HepG2 (cell line): ENCODE measurements around the gene RGS14. TPM values are rescaled to one million over a fixed set of nuclear protein-coding genes. Genes with fewer than 3 reads are reported as not detected.

ENCODE experiments used
- ARHGAP35 ChIP-seq: sonication (generic); formaldehyde crosslinking; IDR thresholded peaks from 2 replicates; pipeline ENCODE4 v1.9.0; 2022; ENCODE audit warnings: mild to moderate bottlenecking, inconsistent platforms, moderate library complexity, missing genetic modification reagents, borderline replicate concordance
- BRD4 ChIP-seq: sonication (generic); formaldehyde crosslinking; IDR thresholded peaks from 2 replicates; pipeline ENCODE4 v1.4.0; 2020; ENCODE audit warnings: missing genetic modification reagents
- CBX2 ChIP-seq, 2 experiments: fragments of 200-600 bp in 1 of 2; sonication (generic); formaldehyde crosslinking in 1 of 2; IDR thresholded peaks; 2 replicates each; pipeline versions ENCODE4 v1.7.0 to v1.8.1; 2018 to 2022; ENCODE audit warnings: low read depth in 2 of 2, low read length in 1 of 2, mild to moderate bottlenecking in 1 of 2, missing genetic modification reagents in 1 of 2
- ELF1 ChIP-seq: sonication (generic); formaldehyde crosslinking; IDR thresholded peaks from 2 replicates; pipeline ENCODE4 v1.4.0; 2020; ENCODE audit warnings: missing genetic modification reagents
- HES4 ChIP-seq: sonication (generic); formaldehyde crosslinking; IDR thresholded peaks from 2 replicates; pipeline ENCODE4 v1.9.0; 2021; ENCODE audit warnings: mild to moderate bottlenecking, missing genetic modification reagents, borderline replicate concordance
- KDM3A ChIP-seq: IDR thresholded peaks from 2 replicates; pipeline ENCODE4 v1.6.1; 2018; ENCODE audit warnings: low read depth, missing compliant biosample characterization
- KMT2A ChIP-seq: sonication (generic); formaldehyde crosslinking; IDR thresholded peaks from 2 replicates; pipeline ENCODE4 v1.4.0; 2020; ENCODE audit warnings: missing genetic modification reagents
- SALL2 ChIP-seq: sonication (generic); formaldehyde crosslinking; IDR thresholded peaks from 2 replicates; pipeline ENCODE4 v1.8.1; 2023; ENCODE audit warnings: mild to moderate bottlenecking, missing genetic modification reagents, inconsistent platforms
- SOX13 ChIP-seq, 3 experiments: fragments of 450-650 bp in 1 of 3; sonication (generic) in 1 of 3; formaldehyde crosslinking in 1 of 3; IDR thresholded peaks in 2 of 3; conservative IDR thresholded peaks in 1 of 3; 2 replicates each; pipeline versions ENCODE4 v1.5.0 to v1.6.1; 2016 to 2020; ENCODE audit warnings: antibody characterized with exemption in 1 of 3, mild to moderate bottlenecking in 1 of 3, missing compliant biosample characterization in 1 of 3, missing genetic modification reagents in 1 of 3, moderate library complexity in 1 of 3
- THAP11 ChIP-seq: IDR thresholded peaks from 2 replicates; pipeline ENCODE4 v1.6.1; 2016; ENCODE audit warnings: missing biosample characterization, missing genetic modification reagents
- ZBTB42 ChIP-seq: sonication (generic); formaldehyde crosslinking; IDR thresholded peaks from 2 replicates; pipeline ENCODE4 v1.5.0; 2020; ENCODE audit warnings: mild to moderate bottlenecking, missing genetic modification reagents
- ZNF326 ChIP-seq: sonication (generic); formaldehyde crosslinking; IDR thresholded peaks from 2 replicates; pipeline ENCODE4 v1.4.0; 2020; ENCODE audit warnings: missing genetic modification reagents, borderline replicate concordance
- ZNF329 ChIP-seq: sonication (generic); formaldehyde crosslinking; IDR thresholded peaks from 2 replicates; pipeline ENCODE4 v1.9.0; 2021; ENCODE audit warnings: low read depth, mild to moderate bottlenecking, missing genetic modification reagents
- ZNF34 ChIP-seq: sonication (generic); formaldehyde crosslinking; IDR thresholded peaks from 2 replicates; pipeline ENCODE4 v1.4.0; 2020; ENCODE audit warnings: mild to moderate bottlenecking, missing genetic modification reagents, borderline replicate concordance
- ZNF460 ChIP-seq: sonication (generic); formaldehyde crosslinking; IDR thresholded peaks from 2 replicates; pipeline ENCODE4 v1.5.1; 2020; ENCODE audit warnings: missing genetic modification reagents, mild to moderate bottlenecking, borderline replicate concordance
- polyA plus RNA-seq, 8 experiments: library from polyadenylated mRNA; depleted of rRNA in 3 of 8; stranded (reverse) in 7 of 8; unstranded in 1 of 8; fragments of >200 nt; fragmentation: Illumina TruSeq in 4 of 8; extraction: Trizol in 4 of 8; gene quantifications; 2 replicates each; pipeline versions ENCODE4 v1.2.1 to v1.2.3, GENCODE V29; 2011 to 2016; ENCODE audit warnings: low read depth in 4 of 8, missing spikeins in 1 of 8, mixed read lengths in 1 of 8; ENCODE audit not compliant: insufficient read depth in 1 of 8
- total RNA-seq, 5 experiments: library from RNA; depleted of rRNA; stranded (reverse); fragments of >200 nt; fragmentation: Illumina TruSeq; extraction: Trizol; gene quantifications; 2 replicates each; pipeline ENCODE4 v1.2.3, GENCODE V29; 2016; ENCODE audit warnings: low read depth in 1 of 5
- TF ChIP-seq, protein P1 (sequence below): sonication (generic); formaldehyde crosslinking; IDR thresholded peaks from 2 replicates; pipeline ENCODE4 v1.4.0; 2020; ENCODE audit warnings: mild to moderate bottlenecking, missing genetic modification reagents
- TF ChIP-seq, protein P2 (sequence below): sonication (generic); formaldehyde crosslinking; IDR thresholded peaks from 2 replicates; pipeline ENCODE4 v1.4.0; 2020; ENCODE audit warnings: low read depth, mild to moderate bottlenecking, missing genetic modification reagents
- TF ChIP-seq, protein P3 (sequence below): sonication (generic); formaldehyde crosslinking; conservative IDR thresholded peaks from 2 replicates; pipeline ENCODE4 v1.4.0; 2020; ENCODE audit warnings: mild to moderate bottlenecking, missing genetic modification reagents, moderate library complexity
- TF ChIP-seq, protein P4 (sequence below): sonication (generic); formaldehyde crosslinking; IDR thresholded peaks from 2 replicates; pipeline ENCODE4 v1.8.0; 2022; ENCODE audit warnings: low read depth, missing genetic modification reagents

The RGS14 gene
- total and polyA plus RNA-seq, 2 of the 13 experiments (the other 11 are each of a cell fraction or from before 2014, with no cell fraction given), result 11.1 to 17.2 TPM

DNA sequence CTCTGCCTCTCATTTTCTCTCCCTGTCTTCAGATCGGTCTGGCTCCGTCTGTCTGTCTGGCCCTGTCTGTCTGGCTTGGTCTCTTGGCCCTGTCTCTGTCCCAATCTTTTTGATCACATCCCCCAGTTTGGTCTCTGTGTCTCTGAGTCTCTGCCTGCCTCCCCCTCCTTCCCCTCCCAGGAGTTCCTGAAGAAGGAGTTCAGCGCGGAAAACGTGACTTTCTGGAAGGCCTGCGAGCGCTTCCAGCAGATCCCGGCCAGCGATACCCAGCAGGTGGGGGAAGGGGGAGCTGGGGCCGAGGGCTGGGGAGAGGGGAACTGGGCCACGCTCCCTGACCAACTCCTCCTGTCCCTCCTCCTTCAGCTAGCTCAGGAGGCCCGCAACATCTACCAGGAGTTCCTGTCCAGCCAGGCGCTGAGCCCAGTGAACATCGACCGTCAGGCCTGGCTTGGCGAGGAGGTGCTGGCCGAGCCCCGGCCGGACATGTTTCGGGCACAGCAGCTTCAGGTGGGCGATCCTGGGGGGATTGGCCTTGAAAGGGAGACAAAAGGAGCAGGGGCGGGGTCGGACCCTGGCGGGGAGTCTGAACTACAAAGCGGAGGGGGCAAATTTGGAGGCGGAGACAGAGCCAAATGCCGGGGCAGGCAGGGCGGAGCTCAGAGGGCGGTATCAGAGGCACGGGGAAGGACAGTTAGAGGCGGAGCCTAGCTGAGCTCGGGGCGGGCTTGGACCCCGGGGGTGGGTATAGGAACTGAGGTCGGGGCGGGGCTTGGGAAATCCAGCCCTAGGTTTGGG lies 9.0 kb downstream of the RGS14 start (continued):
- TF ChIP-seq, protein P1, sequence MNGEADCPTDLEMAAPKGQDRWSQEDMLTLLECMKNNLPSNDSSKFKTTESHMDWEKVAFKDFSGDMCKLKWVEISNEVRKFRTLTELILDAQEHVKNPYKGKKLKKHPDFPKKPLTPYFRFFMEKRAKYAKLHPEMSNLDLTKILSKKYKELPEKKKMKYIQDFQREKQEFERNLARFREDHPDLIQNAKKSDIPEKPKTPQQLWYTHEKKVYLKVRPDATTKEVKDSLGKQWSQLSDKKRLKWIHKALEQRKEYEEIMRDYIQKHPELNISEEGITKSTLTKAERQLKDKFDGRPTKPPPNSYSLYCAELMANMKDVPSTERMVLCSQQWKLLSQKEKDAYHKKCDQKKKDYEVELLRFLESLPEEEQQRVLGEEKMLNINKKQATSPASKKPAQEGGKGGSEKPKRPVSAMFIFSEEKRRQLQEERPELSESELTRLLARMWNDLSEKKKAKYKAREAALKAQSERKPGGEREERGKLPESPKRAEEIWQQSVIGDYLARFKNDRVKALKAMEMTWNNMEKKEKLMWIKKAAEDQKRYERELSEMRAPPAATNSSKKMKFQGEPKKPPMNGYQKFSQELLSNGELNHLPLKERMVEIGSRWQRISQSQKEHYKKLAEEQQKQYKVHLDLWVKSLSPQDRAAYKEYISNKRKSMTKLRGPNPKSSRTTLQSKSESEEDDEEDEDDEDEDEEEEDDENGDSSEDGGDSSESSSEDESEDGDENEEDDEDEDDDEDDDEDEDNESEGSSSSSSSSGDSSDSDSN (CRISPR knock-in tag), result peak; percentile 67; the same call in 1 of the 2 replicates
- TF ChIP-seq ARHGAP35 (no peak), HES4 (CRISPR knock-in tag) (no peak), ZNF460 (no peak), ZNF326 (no peak), SOX13 (IDR thresholded peaks at IDR 0.05) (no peak), SOX13 (CRISPR knock-in tag; conservative IDR thresholded peaks at IDR 0.05 in 1 of 2, IDR thresholded peaks at IDR 0.05 in 1 of 2) (peak in 1 of 2 experiments; percentile 48; a peak in 1 of 4 replicates), ELF1 (CRISPR knock-in tag) (0 out of 2 replicates have a peak, but pooled peaks have one; percentile 12), BRD4 (CRISPR knock-in tag) (no peak), KMT2A (CRISPR knock-in tag) (peak; percentile 27; the same call in 1 of the 2 replicates), ZNF329 (CRISPR knock-in tag) (no peak), SALL2 (CRISPR knock-in tag) (peak; percentile 63; the same call in 1 of the 2 replicates), ZNF34 (CRISPR knock-in tag) (0 out of 2 replicates have a peak, but pooled peaks have one; percentile 50), THAP11 (CRISPR knock-in tag) (peak; percentile 56), ZBTB42 (CRISPR knock-in tag) (no peak), CBX2 (IDR thresholded peaks at IDR 0.05; ENCODE audit: low read depth, low read length) (no peak), CBX2 (CRISPR knock-in tag; IDR thresholded peaks at IDR 0.05; ENCODE audit: low read depth) (no peak), KDM3A (CRISPR knock-in tag) (no peak)
- TF ChIP-seq, protein P2, sequence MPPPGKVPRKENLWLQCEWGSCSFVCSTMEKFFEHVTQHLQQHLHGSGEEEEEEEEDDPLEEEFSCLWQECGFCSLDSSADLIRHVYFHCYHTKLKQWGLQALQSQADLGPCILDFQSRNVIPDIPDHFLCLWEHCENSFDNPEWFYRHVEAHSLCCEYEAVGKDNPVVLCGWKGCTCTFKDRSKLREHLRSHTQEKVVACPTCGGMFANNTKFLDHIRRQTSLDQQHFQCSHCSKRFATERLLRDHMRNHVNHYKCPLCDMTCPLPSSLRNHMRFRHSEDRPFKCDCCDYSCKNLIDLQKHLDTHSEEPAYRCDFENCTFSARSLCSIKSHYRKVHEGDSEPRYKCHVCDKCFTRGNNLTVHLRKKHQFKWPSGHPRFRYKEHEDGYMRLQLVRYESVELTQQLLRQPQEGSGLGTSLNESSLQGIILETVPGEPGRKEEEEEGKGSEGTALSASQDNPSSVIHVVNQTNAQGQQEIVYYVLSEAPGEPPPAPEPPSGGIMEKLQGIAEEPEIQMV (CRISPR knock-in tag), result peak; percentile 22; the same call in 1 of the 2 replicates
- TF ChIP-seq, protein P3, sequence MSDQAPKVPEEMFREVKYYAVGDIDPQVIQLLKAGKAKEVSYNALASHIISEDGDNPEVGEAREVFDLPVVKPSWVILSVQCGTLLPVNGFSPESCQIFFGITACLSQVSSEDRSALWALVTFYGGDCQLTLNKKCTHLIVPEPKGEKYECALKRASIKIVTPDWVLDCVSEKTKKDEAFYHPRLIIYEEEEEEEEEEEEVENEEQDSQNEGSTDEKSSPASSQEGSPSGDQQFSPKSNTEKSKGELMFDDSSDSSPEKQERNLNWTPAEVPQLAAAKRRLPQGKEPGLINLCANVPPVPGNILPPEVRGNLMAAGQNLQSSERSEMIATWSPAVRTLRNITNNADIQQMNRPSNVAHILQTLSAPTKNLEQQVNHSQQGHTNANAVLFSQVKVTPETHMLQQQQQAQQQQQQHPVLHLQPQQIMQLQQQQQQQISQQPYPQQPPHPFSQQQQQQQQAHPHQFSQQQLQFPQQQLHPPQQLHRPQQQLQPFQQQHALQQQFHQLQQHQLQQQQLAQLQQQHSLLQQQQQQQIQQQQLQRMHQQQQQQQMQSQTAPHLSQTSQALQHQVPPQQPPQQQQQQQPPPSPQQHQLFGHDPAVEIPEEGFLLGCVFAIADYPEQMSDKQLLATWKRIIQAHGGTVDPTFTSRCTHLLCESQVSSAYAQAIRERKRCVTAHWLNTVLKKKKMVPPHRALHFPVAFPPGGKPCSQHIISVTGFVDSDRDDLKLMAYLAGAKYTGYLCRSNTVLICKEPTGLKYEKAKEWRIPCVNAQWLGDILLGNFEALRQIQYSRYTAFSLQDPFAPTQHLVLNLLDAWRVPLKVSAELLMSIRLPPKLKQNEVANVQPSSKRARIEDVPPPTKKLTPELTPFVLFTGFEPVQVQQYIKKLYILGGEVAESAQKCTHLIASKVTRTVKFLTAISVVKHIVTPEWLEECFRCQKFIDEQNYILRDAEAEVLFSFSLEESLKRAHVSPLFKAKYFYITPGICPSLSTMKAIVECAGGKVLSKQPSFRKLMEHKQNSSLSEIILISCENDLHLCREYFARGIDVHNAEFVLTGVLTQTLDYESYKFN, result peak; percentile 50
- TF ChIP-seq, protein P4, sequence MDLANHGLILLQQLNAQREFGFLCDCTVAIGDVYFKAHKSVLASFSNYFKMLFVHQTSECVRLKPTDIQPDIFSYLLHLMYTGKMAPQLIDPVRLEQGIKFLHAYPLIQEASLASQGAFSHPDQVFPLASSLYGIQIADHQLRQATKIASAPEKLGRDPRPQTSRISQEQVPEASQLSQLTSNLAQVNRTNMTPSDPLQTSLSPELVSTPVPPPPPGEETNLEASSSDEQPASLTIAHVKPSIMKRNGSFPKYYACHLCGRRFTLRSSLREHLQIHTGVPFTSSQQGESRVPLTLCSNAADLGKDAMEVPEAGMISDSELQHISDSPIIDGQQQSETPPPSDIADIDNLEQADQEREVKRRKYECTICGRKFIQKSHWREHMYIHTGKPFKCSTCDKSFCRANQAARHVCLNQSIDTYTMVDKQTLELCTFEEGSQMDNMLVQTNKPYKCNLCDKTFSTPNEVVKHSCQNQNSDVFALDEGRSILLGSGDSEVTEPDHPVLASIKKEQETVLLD (CRISPR knock-in tag), result no peak
